ENCODE measurements around the gene CLTCL1.

Gene CLTCL1

GRCh38 chr22:19139001-19139356 is 152.5 kb downstream of the CLTCL1 start:
- no peak overlapping the region for H3K4me3 ChIP-seq (ENCODE audit: low read depth in 1 of 2, low read length in 2 of 2)
- H3K9ac ChIP-seq (ENCODE audit: low read length), result no peak overlapping the region
- no peak overlapping the region for H3K27ac ChIP-seq (ENCODE audit: low read depth, low read length)
- H3K9me3 ChIP-seq (ENCODE audit: low read length), result no peaks in the 10 kb centered on the region
- H3K4me1 ChIP-seq (ENCODE audit: insufficient read depth, low read length), result peaks cover 8% of the 10 kb centered on the region
- peaks cover 79% of the 10 kb centered on the region for H3K36me3 ChIP-seq (ENCODE audit: insufficient read depth, low read length)
- no peaks in the 10 kb centered on the region for H3K27me3 ChIP-seq (ENCODE audit: control insufficient read depth in 1 of 2, insufficient read depth in 2 of 2, low read length in 2 of 2)

- Histone ChIP-seq H3K9ac (ENCODE audit: low read length) (no peak overlapping the region), H3K27me3 (ENCODE audit: control insufficient read depth in 1 of 2, insufficient read depth in 2 of 2, low read length in 2 of 2) (no peaks in the 10 kb centered on the region), H3K36me3 (ENCODE audit: insufficient read depth, low read length) (peaks cover 84% of the 10 kb centered on the region), H3K4me1 (ENCODE audit: insufficient read depth, low read length) (peaks cover 4% of the 10 kb centered on the region), H3K4me3 (ENCODE audit: low read depth in 1 of 2, low read length in 2 of 2) (no peak overlapping the region), H3K27ac (ENCODE audit: low read depth, low read length) (no peak overlapping the region), H3K9me3 (ENCODE audit: low read length) (no peaks in the 10 kb centered on the region)
Observed at GRCh38 chr22:19138217-19139000, 153.1 kb downstream of the CLTCL1 start.

GRCh38 chr22:19137384-19138216 is 153.9 kb downstream of the CLTCL1 start:
- Histone ChIP-seq H3K9me3 (ENCODE audit: low read length) (no peaks in the 10 kb centered on the region), H3K4me3 (ENCODE audit: low read depth in 1 of 2, low read length in 2 of 2) (no peak overlapping the region), H3K36me3 (ENCODE audit: insufficient read depth, low read length) (peaks cover 89% of the 10 kb centered on the region), H3K27ac (ENCODE audit: low read depth, low read length) (no peak overlapping the region), H3K4me1 (ENCODE audit: insufficient read depth, low read length) (no peaks in the 10 kb centered on the region), H3K27me3 (ENCODE audit: control insufficient read depth in 1 of 2, insufficient read depth in 2 of 2, low read length in 2 of 2) (no peaks in the 10 kb centered on the region), H3K9ac (ENCODE audit: low read length) (no peak overlapping the region)

- no peak overlapping the region for H3K27ac ChIP-seq (ENCODE audit: low read depth, low read length)
Observed at GRCh38 chr22:19136915-19137314, 154.6 kb downstream of the CLTCL1 start.

GRCh38 chr22:19134874-19135273 is 156.6 kb downstream of the CLTCL1 start:
- no peaks in the 10 kb centered on the region for H3K9me3 ChIP-seq (ENCODE audit: low read length)
- no peaks in the 10 kb centered on the region for H3K27me3 ChIP-seq (ENCODE audit: control insufficient read depth in 1 of 2, insufficient read depth in 2 of 2, low read length in 2 of 2)
- H3K9ac ChIP-seq (ENCODE audit: low read length), result no peak overlapping the region
- no peak overlapping the region for H3K27ac ChIP-seq (ENCODE audit: low read depth, low read length)
- peaks cover 66% of the 10 kb centered on the region for H3K36me3 ChIP-seq (ENCODE audit: insufficient read depth, low read length)
- no peak overlapping the region for H3K4me3 ChIP-seq (ENCODE audit: low read depth in 1 of 2, low read length in 2 of 2)
- no peaks in the 10 kb centered on the region for H3K4me1 ChIP-seq (ENCODE audit: insufficient read depth, low read length)

More at GRCh38 chr22:19136915-19137314, 154.6 kb downstream of the CLTCL1 start:
- Histone ChIP-seq H3K9me3 (ENCODE audit: low read length) (no peaks in the 10 kb centered on the region), H3K36me3 (ENCODE audit: insufficient read depth, low read length) (peaks cover 83% of the 10 kb centered on the region), H3K4me3 (ENCODE audit: low read depth in 1 of 2, low read length in 2 of 2) (no peak overlapping the region), H3K9ac (ENCODE audit: low read length) (no peak overlapping the region), H3K27me3 (ENCODE audit: control insufficient read depth in 1 of 2, insufficient read depth in 2 of 2, low read length in 2 of 2) (no peaks in the 10 kb centered on the region), H3K4me1 (ENCODE audit: insufficient read depth, low read length) (no peaks in the 10 kb centered on the region)

GRCh38 chr22:19134176-19134831 is 157.2 kb downstream of the CLTCL1 start:
- H3K9me3 ChIP-seq (ENCODE audit: low read length), result no peaks in the 10 kb centered on the region
- H3K27me3 ChIP-seq (ENCODE audit: control insufficient read depth in 1 of 2, insufficient read depth in 2 of 2, low read length in 2 of 2), result no peaks in the 10 kb centered on the region
- no peak overlapping the region for H3K4me3 ChIP-seq (ENCODE audit: low read depth in 1 of 2, low read length in 2 of 2)
- H3K36me3 ChIP-seq (ENCODE audit: insufficient read depth, low read length), result peaks cover 60% of the 10 kb centered on the region
- H3K9ac ChIP-seq (ENCODE audit: low read length), result no peak overlapping the region
- H3K27ac ChIP-seq (ENCODE audit: low read depth, low read length), result no peak overlapping the region
- no peaks in the 10 kb centered on the region for H3K4me1 ChIP-seq (ENCODE audit: insufficient read depth, low read length)

- Histone ChIP-seq H3K4me3 (ENCODE audit: low read depth in 1 of 2, low read length in 2 of 2) (no peak overlapping the region), H3K27ac (ENCODE audit: low read depth, low read length) (no peak overlapping the region), H3K9ac (ENCODE audit: low read length) (no peak overlapping the region), H3K4me1 (ENCODE audit: insufficient read depth, low read length) (no peaks in the 10 kb centered on the region), H3K27me3 (ENCODE audit: control insufficient read depth in 1 of 2, insufficient read depth in 2 of 2, low read length in 2 of 2) (no peaks in the 10 kb centered on the region), H3K36me3 (ENCODE audit: insufficient read depth, low read length) (peaks cover 53% of the 10 kb centered on the region), H3K9me3 (ENCODE audit: low read length) (no peaks in the 10 kb centered on the region)
Observed at GRCh38 chr22:19133561-19133960, 158.0 kb downstream of the CLTCL1 start.

GRCh38 chr22:19132693-19133400 is 158.7 kb downstream of the CLTCL1 start:
- Histone ChIP-seq H3K4me1 (ENCODE audit: insufficient read depth, low read length) (no peaks in the 10 kb centered on the region), H3K4me3 (ENCODE audit: low read depth in 1 of 2, low read length in 2 of 2) (no peak overlapping the region), H3K9me3 (ENCODE audit: low read length) (no peaks in the 10 kb centered on the region), H3K36me3 (ENCODE audit: insufficient read depth, low read length) (peaks cover 46% of the 10 kb centered on the region), H3K9ac (ENCODE audit: low read length) (no peak overlapping the region), H3K27ac (ENCODE audit: low read depth, low read length) (no peak overlapping the region), H3K27me3 (ENCODE audit: control insufficient read depth in 1 of 2, insufficient read depth in 2 of 2, low read length in 2 of 2) (no peaks in the 10 kb centered on the region)

- H3K4me3 ChIP-seq (ENCODE audit: low read depth in 1 of 2, low read length in 2 of 2), result no peak overlapping the region
- H3K27ac ChIP-seq (ENCODE audit: low read depth, low read length), result no peak overlapping the region
- peaks cover 39% of the 10 kb centered on the region for H3K36me3 ChIP-seq (ENCODE audit: insufficient read depth, low read length)
Observed at GRCh38 chr22:19132153-19132552, 159.4 kb downstream of the CLTCL1 start.

GRCh38 chr22:19131685-19132015 is 159.9 kb downstream of the CLTCL1 start:
- Histone ChIP-seq H3K9me3 (ENCODE audit: low read length) (no peaks in the 10 kb centered on the region), H3K36me3 (ENCODE audit: insufficient read depth, low read length) (peaks cover 34% of the 10 kb centered on the region), H3K4me1 (ENCODE audit: insufficient read depth, low read length) (no peaks in the 10 kb centered on the region), H3K27me3 (ENCODE audit: control insufficient read depth in 1 of 2, insufficient read depth in 2 of 2, low read length in 2 of 2) (no peaks in the 10 kb centered on the region), H3K27ac (ENCODE audit: low read depth, low read length) (no peak overlapping the region), H3K4me3 (ENCODE audit: low read depth in 1 of 2, low read length in 2 of 2) (no peak overlapping the region), H3K9ac (ENCODE audit: low read length) (no peak overlapping the region)

More at GRCh38 chr22:19132153-19132552, 159.4 kb downstream of the CLTCL1 start:
- H3K9ac ChIP-seq (ENCODE audit: low read length), result no peak overlapping the region
- no peaks in the 10 kb centered on the region for H3K9me3 ChIP-seq (ENCODE audit: low read length)
- H3K4me1 ChIP-seq (ENCODE audit: insufficient read depth, low read length), result no peaks in the 10 kb centered on the region
- no peaks in the 10 kb centered on the region for H3K27me3 ChIP-seq (ENCODE audit: control insufficient read depth in 1 of 2, insufficient read depth in 2 of 2, low read length in 2 of 2)
